HG03520 (cell line): ENCODE measurements around the gene KRT33B.
"Not testable (repeated sequence)": the region's sequence is repeated elsewhere in the genome, so short reads cannot be mapped to it uniquely, and the experiment has no call there.

Experiments used
- ATAC-seq: cut with Tn5 transposase; IDR thresholded peaks from one replicate; pipeline ENCODE4 v1.9.1; 2021; ENCODE audit warnings: mild to moderate bottlenecking, moderate library complexity; ENCODE audit not compliant: unreplicated experiment

The KRT33B gene

DNA sequence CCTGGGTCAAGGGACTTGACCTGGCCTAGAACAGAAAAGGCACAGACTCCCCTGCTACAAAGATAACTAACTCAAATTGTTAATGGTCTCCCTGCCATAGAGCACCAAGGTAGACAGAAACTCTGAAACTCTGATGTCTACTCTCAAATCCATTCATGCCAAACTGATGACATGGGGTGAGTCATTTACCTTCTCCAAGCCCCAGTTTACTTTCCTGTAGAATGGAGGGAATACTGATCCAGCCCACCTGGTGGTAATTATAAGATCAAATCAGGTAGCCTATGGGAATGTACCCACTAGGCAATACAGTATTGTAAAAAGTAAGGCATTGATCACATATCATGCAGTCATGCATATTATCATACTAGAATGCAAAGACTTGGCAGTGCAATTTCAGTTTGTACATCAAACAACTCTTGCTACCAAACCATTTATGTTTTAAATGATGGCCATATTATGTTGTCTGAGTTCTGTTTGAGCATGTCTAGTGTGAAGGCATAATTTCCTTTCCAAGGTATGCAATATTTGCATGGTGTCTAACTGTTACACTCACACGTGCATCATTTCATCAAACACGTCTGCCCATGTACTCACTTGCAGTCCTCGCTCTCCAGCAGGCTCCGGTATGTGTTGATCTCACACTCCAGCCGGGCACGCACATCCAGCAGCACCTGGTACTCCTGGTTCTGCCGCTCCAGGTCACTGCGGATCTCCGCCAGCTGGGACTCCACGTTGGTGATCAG lies 24.8 kb upstream of the KRT33B start:
- ATAC-seq: no peak

GRCh38 chr17:41393826-41394225 lies 24.2 kb upstream of the KRT33B start:
- ATAC-seq: no peak

GRCh38 chr17:41393294-41393693 lies 23.7 kb upstream of the KRT33B start:
- ATAC-seq: no peak

GRCh38 chr17:41392278-41392677 lies 22.7 kb upstream of the KRT33B start:
- no peak for ATAC-seq

DNA sequence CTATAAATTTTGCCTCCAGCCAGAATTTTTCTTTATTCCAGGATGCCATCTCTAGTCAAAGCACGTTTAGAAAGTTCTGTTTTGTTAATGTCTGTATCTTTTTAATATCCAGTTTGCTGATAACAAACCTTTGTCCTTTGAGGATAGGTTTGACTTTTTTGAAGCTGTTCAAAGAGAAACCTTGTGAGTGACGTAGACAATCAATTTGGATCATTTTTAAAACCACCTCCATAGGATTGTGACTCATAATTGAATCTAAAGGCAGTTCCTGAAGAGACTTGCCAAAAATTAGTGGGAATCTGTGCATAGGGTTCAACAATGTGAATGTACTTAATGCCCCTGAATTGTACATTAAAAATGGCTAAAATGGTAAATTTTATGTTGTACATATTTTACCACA lies 21.9 kb upstream of the KRT33B start:
- ATAC-seq: no peak

DNA sequence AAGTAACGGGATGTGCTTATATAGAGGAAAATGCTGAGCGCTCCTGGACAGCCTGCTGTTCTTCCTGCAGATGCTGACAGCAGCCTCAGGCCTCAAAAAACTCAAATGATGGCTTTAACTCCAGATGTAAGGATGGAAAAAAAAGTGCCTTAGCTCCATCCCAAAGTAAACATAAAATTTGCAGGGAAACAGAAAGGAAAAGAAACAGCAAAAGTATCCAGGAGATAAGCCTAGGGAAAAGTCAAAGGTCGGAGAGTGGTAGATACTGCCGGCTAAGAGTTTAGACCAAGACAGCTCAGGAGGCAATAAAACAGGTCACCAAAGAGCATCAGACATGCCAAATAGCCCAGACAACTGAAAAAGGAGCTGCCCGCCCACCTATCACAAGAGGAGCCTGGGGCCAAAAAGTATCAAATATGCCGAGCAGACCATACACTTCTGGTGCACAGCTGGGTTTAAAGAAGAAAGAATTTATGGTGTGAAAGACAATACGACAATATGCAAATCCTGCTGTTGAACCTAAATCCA lies 20.9 kb upstream of the KRT33B start:
- no peak for ATAC-seq

GRCh38 chr17:41387670-41388069 lies 18.1 kb upstream of the KRT33B start:
- ATAC-seq: no peak

DNA sequence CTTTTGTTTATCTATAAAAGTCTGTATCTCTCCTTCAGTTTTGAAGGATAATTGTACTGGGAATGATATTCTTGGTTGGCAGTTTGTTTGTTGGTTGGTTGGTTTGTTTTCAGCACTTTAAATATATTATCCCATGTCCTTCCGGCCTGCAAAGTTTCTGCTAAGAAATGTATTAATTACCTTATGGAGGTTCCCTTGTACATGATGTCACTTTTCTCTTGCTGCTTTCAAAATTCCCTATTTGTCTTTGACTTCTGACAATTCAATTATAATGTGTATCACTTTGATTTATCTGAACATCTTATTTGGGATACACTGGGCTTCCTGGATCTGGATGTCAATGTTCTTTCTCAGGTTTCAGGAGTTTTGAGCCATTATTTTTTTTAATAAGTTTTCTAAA lies 16.6 kb upstream of the KRT33B start:
- ATAC-seq: no peak

- no peak for ATAC-seq
Observed at GRCh38 chr17:41383690-41384089, 14.1 kb upstream of the KRT33B start.

- ATAC-seq: no peak
Observed at GRCh38 chr17:41382394-41382793, 12.8 kb upstream of the KRT33B start.

DNA sequence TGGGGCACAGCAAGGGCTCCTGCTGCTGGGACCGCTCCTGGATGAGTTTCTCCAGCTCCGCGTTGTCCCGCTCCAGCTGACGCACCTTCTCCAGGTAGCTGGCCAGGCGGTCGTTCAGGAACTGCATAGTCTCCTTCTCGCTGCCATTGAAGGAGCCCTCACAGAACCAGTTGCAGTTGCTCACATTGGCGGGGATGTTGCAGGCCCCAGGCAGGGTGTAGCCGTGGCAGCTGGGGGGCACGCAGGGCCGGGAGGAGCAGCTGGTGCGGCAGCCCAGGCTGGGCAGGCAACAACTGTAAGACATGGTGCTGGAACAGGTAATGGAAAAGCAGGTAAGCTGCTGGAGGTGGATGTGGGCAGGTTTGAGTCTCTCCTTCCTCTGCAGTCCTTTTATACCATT lies 12.3 kb upstream of the KRT33B start, which contains the start of gene KRT34:
KRT34 (minus strand) TSS at position 364 of the 400 bp plus-strand sequence; CDS start at position 304, 60 bp downstream.
- ATAC-seq: not testable (repeated sequence)

GRCh38 chr17:41380091-41380490 lies 10.5 kb upstream of the KRT33B start:
- not testable (repeated sequence) for ATAC-seq

DNA sequence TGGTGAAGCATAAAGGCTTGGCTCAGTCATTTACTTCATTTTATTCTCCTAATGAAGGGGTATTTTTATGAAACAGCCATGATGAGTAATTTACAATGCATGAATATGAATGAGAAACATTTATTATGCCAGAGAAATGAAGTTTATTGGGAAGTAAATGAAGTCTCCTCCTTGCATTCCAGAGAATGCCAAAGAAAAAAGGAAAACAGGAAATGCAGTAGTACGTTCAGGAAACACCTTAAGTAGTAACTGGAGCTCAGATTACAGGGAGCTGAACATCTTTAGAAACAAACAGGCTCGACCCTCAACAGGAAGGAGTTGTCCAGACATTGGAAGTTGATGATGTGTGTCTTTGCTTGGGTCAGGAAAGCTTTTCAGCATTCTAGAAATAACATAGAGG lies 7.9 kb upstream of the KRT33B start:
- ATAC-seq: no peak

GRCh38 chr17:41369023-41369422 lies 590 bp downstream of the KRT33B start:
- ATAC-seq: no peak

DNA sequence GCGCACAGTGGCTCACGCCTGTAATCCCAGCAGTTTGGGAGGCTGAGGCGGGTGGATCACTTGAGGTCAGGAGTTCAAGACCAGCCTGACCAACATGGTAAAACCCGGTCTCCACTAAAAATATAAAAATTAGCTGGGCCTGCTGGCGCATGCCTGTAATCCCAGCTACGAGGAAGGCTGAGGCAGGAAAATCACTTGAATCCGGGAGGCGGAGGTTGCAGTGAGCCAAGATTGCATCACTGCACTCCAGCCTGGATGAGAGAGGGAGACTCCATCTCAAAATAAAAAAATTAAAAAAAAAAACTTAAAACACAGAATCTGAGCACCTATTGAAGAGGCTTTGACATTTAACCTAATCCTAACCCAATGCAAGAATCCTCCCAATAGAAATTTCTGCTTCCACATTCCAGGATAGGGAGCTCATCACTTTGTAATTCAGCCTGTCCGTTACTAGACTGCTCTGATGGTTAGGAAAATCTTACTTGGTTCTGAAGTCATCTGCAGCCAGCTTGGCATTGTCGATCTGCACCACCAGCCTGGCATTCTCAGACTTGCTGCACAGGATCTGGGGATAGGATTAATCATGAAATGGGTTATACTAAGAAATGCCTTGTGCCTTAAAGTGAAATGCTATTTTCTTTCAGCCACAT lies 2.1 kb downstream of the KRT33B start:
- ATAC-seq: no peak

DNA sequence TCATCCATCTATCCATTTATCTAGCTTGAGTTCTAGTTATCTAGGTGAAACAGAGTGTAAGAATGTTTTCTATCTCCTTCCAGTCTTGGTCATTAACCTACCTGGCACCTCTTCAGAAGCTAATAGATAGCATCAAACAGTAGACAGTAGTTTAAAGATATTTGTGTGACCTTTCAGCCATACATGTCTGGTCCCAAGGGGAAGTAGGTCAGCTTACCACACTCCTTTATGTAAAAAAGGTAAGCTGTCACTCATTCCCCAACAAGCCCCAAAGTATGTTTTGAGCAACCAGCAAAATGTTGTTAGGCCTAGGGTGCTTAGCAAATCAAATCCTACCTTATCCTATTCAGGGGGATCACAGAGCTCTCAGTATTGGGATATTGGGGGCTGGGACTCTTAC lies 3.5 kb downstream of the KRT33B start:
- no peak for ATAC-seq

DNA sequence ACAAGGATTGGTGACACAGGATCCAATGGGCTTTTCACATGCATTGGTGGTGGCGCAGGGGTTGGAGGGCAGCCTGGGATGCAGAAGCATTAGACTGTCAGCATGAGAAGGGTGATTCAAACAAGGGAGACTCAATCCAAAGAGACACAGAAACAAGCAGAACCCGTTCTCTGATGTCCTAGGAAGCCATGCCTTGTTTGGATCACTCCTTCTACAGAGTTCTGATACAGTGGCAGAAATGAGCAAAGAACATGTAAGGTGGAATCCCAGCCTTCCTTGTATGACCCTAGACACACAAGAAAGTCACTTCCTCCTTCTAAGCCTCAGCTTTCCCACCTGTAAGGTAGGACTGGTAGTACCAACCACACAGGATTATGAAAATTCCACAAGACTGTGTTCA lies 5.7 kb downstream of the KRT33B start:
- no peak for ATAC-seq

GRCh38 chr17:41360296-41360995 lies 9.2 kb downstream of the KRT33B start:
- no peak for ATAC-seq

- no peak for ATAC-seq
Observed at GRCh38 chr17:41354536-41354935, 15.1 kb downstream of the KRT33B start.

- no peak for ATAC-seq
Observed at GRCh38 chr17:41352597-41353366, 16.8 kb downstream of the KRT33B start.

- no peak for ATAC-seq
Observed at GRCh38 chr17:41351177-41351576, 18.4 kb downstream of the KRT33B start.
